ENCODE measurements around the gene POLE4. TPM values are rescaled to one million over a fixed set of nuclear protein-coding genes. Genes with fewer than 3 reads are reported as not detected.

Gene POLE4
- total and polyA plus RNA-seq, 9 of the 15 experiments (the other 6 are each of a cell fraction or from before 2014, with no cell fraction given) = 25.7 to 73.7 (median 57.3) TPM

DNA sequence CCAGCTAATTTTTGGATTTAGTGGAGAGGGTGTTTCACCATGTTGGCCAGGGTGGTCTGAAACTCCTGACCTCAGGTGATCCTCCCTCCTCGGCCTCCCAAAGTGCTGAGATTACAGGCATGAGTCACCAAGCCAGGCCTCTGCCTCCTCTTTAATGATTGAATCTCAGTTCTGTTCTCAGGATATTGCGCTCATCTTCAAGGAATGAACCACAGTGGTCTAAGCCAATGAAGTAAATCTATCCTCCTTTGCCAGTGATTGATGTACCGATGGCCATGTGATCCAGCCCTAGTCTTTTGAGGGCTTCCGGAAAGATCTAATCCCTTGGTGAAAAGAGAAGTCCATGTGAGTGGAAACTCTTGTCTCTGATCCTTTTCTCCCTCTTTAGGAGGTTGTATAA lies 48.6 kb downstream of the POLE4 start (continued):
- TF ChIP-seq, protein P1, sequence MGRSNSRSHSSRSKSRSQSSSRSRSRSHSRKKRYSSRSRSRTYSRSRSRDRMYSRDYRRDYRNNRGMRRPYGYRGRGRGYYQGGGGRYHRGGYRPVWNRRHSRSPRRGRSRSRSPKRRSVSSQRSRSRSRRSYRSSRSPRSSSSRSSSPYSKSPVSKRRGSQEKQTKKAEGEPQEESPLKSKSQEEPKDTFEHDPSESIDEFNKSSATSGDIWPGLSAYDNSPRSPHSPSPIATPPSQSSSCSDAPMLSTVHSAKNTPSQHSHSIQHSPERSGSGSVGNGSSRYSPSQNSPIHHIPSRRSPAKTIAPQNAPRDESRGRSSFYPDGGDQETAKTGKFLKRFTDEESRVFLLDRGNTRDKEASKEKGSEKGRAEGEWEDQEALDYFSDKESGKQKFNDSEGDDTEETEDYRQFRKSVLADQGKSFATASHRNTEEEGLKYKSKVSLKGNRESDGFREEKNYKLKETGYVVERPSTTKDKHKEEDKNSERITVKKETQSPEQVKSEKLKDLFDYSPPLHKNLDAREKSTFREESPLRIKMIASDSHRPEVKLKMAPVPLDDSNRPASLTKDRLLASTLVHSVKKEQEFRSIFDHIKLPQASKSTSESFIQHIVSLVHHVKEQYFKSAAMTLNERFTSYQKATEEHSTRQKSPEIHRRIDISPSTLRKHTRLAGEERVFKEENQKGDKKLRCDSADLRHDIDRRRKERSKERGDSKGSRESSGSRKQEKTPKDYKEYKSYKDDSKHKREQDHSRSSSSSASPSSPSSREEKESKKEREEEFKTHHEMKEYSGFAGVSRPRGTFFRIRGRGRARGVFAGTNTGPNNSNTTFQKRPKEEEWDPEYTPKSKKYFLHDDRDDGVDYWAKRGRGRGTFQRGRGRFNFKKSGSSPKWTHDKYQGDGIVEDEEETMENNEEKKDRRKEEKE (IDR thresholded peaks at IDR 0.05; ENCODE audit: borderline replicate concordance in 1 of 2, control insufficient read depth in 1 of 2, low read depth in 2 of 2, low read length in 1 of 2) = no peak
- no peak for TF ChIP-seq NEUROD1 (IDR thresholded peaks at IDR 0.05; ENCODE audit: borderline replicate concordance, low read depth, low read length, partially characterized antibody)
- TF ChIP-seq, protein P2, sequence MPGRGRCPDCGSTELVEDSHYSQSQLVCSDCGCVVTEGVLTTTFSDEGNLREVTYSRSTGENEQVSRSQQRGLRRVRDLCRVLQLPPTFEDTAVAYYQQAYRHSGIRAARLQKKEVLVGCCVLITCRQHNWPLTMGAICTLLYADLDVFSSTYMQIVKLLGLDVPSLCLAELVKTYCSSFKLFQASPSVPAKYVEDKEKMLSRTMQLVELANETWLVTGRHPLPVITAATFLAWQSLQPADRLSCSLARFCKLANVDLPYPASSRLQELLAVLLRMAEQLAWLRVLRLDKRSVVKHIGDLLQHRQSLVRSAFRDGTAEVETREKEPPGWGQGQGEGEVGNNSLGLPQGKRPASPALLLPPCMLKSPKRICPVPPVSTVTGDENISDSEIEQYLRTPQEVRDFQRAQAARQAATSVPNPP (IDR thresholded peaks at IDR 0.05; ENCODE audit: borderline replicate concordance, insufficient read depth, insufficient read length) = no peak

DNA sequence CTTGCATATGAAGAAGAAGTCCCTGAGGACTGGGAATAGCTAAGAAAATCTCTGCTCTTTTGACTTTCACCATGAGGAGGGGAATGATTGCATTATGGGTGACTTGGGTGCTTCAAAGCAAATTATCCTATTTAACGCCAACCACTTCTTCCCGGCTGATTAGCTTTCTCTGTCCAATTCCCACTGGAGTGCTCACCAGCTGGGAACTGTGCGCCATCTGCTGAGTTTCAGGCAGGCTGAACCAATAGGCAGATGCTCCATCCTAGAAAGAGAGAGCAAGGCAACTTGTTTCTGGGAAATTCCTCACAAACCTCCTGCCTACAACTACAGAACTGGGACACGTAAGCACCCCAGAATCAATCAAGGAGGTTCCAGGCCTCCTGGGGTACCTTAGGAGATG lies 49.4 kb downstream of the POLE4 start:
- Histone ChIP-seq H3K9ac (ENCODE audit: insufficient read depth in 1 of 2, low read depth in 2 of 2, low read length in 2 of 2) (no peak overlapping the region), H3K79me2 (ENCODE audit: control insufficient read depth, insufficient read depth, low read length) (no peaks in the 10 kb centered on the region), H3K4me1 (replicated peaks in 1 of 2; ENCODE audit: control insufficient read depth in 2 of 2, insufficient read depth in 2 of 2, low read length in 2 of 2) (no peaks in the 10 kb centered on the region), H3K9me1 (ENCODE audit: control insufficient read depth, insufficient read depth, low read length) (no peaks in the 10 kb centered on the region), H2AFZ (ENCODE audit: low read depth, low read length) (no peak overlapping the region), H3K27ac (ENCODE audit: extremely low read depth, low read depth, low read length) (no peak overlapping the region), H3K4me2 (ENCODE audit: insufficient read depth, low read length) (no peak overlapping the region), H3K27me3 (ENCODE audit: control insufficient read depth in 2 of 2, insufficient read depth in 2 of 2, low read length in 2 of 2) (no peaks in the 10 kb centered on the region; a peak in 1 of 5 replicates), H3K4me3 (no peak overlapping the region), H3K9me3 (replicated peaks; ENCODE audit: control insufficient read depth, insufficient read depth, low read depth, low read length) (no peaks in the 10 kb centered on the region), H3K36me3 (ENCODE audit: control insufficient read depth, insufficient read depth, low read length) (no peaks in the 10 kb centered on the region), H4K20me1 (replicated peaks; ENCODE audit: control insufficient read depth, insufficient read depth, low read length) (no peaks in the 10 kb centered on the region)
- no peak for ATAC-seq
- FAIRE-seq = no peak
- intact Hi-C loops (cut with micrococcal nuclease) (no loop called here), in situ Hi-C loops (cut with MboI) (no loop called here)
- POLR2A ChIA-PET = no interaction called here
- CTCF ChIA-PET (ENCODE audit: low intra/inter-chr PET ratio) = no interaction called here
- DNase-seq (ENCODE audit: extremely low read depth in 1 of 4, low spot score in 3 of 4) = no peak
- 6% methylated on average over 4 of the region's 4 CpGs for WGBS (ENCODE audit: insufficient coverage, low coverage, missing lambda C conversion rate)
- BruUV-seq (replicated peaks) = no TSS peak
- TF ChIP-seq HDAC8 (tag; IDR thresholded peaks at IDR 0.05) = no peak
- no peak for TF ChIP-seq POLR2A (conservative IDR thresholded peaks at IDR 0.05)
- no peak for TF ChIP-seq HDAC3 (IDR thresholded peaks at IDR 0.05; ENCODE audit: borderline replicate concordance, partially characterized antibody)
- TF ChIP-seq CSDE1 (IDR thresholded peaks at IDR 0.05) = no peak
- TF ChIP-seq, protein P3, sequence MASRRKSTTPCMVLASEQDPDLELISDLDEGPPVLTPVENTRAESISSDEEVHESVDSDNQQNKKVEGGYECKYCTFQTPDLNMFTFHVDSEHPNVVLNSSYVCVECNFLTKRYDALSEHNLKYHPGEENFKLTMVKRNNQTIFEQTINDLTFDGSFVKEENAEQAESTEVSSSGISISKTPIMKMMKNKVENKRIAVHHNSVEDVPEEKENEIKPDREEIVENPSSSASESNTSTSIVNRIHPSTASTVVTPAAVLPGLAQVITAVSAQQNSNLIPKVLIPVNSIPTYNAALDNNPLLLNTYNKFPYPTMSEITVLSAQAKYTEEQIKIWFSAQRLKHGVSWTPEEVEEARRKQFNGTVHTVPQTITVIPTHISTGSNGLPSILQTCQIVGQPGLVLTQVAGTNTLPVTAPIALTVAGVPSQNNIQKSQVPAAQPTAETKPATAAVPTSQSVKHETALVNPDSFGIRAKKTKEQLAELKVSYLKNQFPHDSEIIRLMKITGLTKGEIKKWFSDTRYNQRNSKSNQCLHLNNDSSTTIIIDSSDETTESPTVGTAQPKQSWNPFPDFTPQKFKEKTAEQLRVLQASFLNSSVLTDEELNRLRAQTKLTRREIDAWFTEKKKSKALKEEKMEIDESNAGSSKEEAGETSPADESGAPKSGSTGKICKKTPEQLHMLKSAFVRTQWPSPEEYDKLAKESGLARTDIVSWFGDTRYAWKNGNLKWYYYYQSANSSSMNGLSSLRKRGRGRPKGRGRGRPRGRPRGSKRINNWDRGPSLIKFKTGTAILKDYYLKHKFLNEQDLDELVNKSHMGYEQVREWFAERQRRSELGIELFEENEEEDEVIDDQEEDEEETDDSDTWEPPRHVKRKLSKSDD (conservative IDR thresholded peaks at IDR 0.05; ENCODE audit: low read length) = no peak
- TF ChIP-seq KLF16 (IDR thresholded peaks at IDR 0.05) = no peak
- TF ChIP-seq, protein P4, sequence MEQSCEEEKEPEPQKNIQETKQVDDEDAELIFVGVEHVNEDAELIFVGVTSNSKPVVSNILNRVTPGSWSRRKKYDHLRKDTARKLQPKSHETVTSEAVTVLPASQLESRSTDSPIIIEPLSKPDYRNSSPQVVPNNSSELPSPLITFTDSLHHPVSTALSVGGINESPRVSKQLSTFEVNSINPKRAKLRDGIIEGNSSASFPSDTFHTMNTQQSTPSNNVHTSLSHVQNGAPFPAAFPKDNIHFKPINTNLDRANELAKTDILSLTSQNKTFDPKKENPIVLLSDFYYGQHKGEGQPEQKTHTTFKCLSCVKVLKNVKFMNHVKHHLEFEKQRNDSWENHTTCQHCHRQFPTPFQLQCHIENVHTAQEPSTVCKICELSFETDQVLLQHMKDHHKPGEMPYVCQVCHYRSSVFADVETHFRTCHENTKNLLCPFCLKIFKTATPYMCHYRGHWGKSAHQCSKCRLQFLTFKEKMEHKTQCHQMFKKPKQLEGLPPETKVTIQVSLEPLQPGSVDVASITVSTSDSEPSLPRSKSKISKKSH (CRISPR knock-in tag; IDR thresholded peaks at IDR 0.05) = no peak
- no peak for TF ChIP-seq SP1 (CRISPR knock-in tag; IDR thresholded peaks at IDR 0.05)
- TF ChIP-seq ZNF75A (CRISPR knock-in tag; IDR thresholded peaks at IDR 0.05) = no peak
- TF ChIP-seq ZNF589 (CRISPR knock-in tag; IDR thresholded peaks at IDR 0.05; ENCODE audit: low read depth) = no peak
- TF ChIP-seq MCM2 (IDR thresholded peaks at IDR 0.05; ENCODE audit: low read depth) = no peak

Data from K562 (cell line).